DMS153 treated with DMSO at 0.1 percent for 48 hours (cell line): ENCODE results near the gene SESN2.

ENCODE experiments used
- DNase-seq: peaks from one replicate; lab custom pipeline; 2025; ENCODE audit not compliant: unreplicated experiment; lab: John Stamatoyannopoulos, UW

SESN2 gene, protein sequence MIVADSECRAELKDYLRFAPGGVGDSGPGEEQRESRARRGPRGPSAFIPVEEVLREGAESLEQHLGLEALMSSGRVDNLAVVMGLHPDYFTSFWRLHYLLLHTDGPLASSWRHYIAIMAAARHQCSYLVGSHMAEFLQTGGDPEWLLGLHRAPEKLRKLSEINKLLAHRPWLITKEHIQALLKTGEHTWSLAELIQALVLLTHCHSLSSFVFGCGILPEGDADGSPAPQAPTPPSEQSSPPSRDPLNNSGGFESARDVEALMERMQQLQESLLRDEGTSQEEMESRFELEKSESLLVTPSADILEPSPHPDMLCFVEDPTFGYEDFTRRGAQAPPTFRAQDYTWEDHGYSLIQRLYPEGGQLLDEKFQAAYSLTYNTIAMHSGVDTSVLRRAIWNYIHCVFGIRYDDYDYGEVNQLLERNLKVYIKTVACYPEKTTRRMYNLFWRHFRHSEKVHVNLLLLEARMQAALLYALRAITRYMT

DNA sequence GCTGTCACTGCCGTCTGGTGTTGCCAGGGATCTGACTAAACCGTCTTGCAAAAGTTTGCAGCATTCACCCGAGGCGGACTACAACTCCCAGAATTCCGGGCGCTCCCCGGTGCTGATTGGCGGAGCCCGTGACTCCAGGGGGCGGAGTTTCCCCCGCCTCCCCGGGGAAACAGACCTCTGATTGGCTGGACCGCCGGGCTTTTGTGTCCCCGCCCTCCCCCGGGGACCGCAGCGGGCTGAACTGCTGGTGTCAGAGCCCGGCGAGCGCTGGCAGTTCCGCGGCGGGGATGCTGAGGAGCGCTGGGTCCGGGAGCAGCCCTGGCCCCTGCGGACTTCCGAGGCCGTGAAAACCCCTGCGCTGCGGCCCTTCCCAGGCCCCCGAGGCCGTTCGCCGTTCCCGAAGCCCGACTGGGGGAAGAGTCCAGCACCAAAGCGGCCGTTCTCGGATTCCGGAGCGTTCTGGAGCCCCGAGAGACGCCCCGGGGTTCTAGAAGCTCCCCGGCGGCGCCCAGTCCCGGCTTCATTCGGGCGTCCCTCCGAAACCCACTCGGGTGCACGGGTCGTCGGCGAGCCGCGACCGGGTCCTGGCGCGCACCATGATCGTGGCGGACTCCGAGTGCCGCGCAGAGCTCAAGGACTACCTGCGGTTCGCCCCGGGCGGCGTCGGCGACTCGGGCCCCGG lies at the start of gene SESN2:
Gene SESN2 (plus strand): TSS at position 267 of the 682 bp plus-strand sequence. CDS start 330 bp downstream, at position 597.
- peak; percentile 100 for DNase-seq

- no peak for DNase-seq
These were observed 49.6 kb upstream of the SESN2 start for GRCh38 chr1:28209700-28210099.

- DNase-seq: no peak
These were observed 46.0 kb upstream of the SESN2 start for GRCh38 chr1:28213315-28213714.

DNA sequence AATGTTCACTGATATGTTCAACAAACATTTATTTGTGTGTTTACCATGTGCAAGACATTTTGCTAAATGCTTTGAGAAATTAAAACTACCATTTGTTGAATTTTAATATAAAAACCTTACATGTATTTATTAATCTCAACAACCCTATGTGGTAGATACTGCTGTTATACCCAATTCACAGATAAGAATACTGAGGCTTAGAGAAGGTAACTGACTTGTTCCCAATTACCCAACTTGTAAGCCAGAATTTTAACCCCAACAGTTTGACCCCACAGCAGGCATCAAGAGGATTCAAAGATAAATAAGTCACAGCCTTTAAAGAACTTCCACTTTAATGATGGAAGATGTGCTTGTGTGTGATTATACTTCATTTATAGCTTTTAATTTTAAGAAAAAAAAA lies 30.2 kb upstream of the SESN2 start:
- DNase-seq: no peak

- no peak for DNase-seq
These were observed 29.3 kb upstream of the SESN2 start for GRCh38 chr1:28229996-28230395.

GRCh38 chr1:28232558-28233263 lies 26.6 kb upstream of the SESN2 start, which contains the start of gene DNAJC8:
TSS of gene DNAJC8 (minus strand) at chr1:28233029. CDS start at chr1:28232998, 31 bp downstream.
- DNase-seq: peak; percentile 99

- no peak for DNase-seq
These were observed 26.1 kb upstream of the SESN2 start for GRCh38 chr1:28233264-28233606.

- DNase-seq: peak; percentile 100
These were observed 23.3 kb upstream of the SESN2 start, which contains the start of gene ATP5IF1 for GRCh38 chr1:28235755-28236655. TSS of gene ATP5IF1 (plus strand) at chr1:28236124. CDS start at chr1:28236184, 60 bp downstream.

GRCh38 chr1:28236656-28237322 lies 22.5 kb upstream of the SESN2 start:
- DNase-seq: no peak

- no peak for DNase-seq
These were observed 20.3 kb upstream of the SESN2 start for GRCh38 chr1:28239004-28239403.

DNA sequence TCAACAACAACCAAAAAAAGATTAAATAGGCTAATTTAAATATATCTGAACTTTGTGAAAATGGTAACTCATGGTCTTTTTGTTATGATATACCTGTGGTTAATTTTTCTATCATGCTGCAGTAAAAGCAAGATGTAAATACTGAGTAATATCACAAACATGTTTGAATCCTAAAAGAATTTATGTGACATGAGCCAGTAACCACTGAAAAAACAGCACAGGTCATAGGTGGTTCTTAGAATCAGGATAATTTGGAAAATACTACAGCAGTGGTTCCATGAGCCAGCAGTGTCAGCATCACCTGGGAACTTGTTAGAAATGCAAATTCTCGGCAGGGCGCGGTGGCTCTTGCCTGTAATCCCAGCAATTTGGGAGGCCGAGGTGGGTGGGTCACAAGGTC lies 19.3 kb upstream of the SESN2 start:
- no peak for DNase-seq

- no peak for DNase-seq
These were observed 17.6 kb upstream of the SESN2 start for GRCh38 chr1:28241638-28242241.

DNA sequence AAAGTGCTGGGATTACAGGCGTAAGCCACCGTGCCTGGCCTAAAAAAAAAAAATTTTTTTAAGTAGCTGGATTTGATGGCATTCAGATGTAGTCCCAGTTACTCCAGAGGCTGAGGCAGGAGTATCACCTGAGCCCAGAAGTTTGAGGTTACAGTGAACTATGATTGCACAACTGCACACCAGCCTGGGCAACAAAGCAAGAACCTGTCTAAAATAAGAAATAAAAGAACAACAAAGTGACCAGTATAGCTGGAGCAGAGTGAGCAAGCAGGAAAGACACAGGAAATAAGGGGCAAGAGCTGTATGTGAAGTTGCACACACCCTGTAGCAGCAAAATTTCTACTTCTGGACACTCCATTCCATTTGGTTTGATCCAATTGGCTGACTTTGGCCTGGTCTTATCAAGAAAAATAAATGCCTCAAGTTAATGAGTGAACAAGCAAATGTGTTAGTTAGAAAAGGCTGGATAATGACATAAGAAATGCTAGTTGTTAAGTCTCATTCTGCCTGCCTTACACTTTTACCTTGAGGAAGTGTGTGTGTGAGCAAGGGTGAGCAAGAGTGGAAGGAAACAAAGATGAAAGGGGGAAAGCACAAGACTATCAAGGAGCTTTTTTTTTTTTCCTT lies 15.5 kb upstream of the SESN2 start:
- no peak for DNase-seq

- no peak for DNase-seq
These were observed 14.6 kb upstream of the SESN2 start for GRCh38 chr1:28244549-28245251.

- DNase-seq: peak; percentile 72
These were observed 12.9 kb upstream of the SESN2 start for GRCh38 chr1:28246427-28246832.

- DNase-seq: peak; percentile 63
These were observed 11.6 kb upstream of the SESN2 start for GRCh38 chr1:28247612-28248272.

DNA sequence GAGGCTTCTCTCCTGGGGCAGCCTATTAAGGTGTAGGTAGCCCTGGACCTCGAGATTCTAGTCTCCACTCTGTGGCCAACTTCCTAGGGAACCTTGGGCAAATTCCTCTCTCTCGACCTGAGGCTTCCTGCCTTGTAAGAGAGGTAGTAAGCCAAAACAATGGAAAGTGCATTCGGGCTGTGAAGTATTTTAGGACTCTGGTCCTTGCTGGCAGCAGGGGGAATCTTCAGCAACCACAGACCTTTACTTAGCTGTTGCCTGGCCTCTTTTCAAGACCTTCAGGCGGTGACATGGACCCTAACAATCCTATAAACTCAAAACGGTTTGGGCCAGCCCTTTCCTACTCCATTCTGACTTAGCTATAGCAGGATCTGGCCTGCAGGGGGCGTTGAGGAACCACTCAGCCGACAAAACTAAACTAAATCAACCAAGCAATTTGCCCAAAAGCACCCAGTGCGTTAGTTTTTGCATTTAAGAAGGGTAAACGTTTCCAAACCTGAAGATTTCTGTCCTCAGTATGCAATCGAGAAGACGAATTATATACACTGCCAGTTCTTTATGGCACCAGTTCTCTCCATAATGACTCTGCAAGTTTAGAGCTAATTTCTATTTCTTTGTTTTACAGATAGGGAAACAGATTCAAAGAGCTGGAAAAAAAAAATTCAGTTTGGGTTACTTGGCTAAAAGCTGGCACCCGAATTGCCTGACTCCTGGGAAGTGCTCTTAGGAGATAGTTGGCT lies 10.9 kb upstream of the SESN2 start:
- peak; percentile 78 for DNase-seq
